Measurements from ENCODE around the gene APOL4.
"Not testable (repeated sequence)": the region's sequence is repeated elsewhere in the genome, so short reads cannot be mapped to it uniquely, and the experiment has no call there.

APOL4 gene

GRCh38 chr22:36180038-36180880, 21.4 kb downstream of the APOL4 start:
- Histone ChIP-seq H3K9me3 (ENCODE audit: control insufficient read depth in 1 of 2, low read length in 2 of 2) (no peaks in the 10 kb centered on the region), H3K4me1 (ENCODE audit: control insufficient read depth in 1 of 2, insufficient read depth in 2 of 2, low read length in 2 of 2) (no peaks in the 10 kb centered on the region), H3K27me3 (ENCODE audit: low read depth, low read length) (no peaks in the 10 kb centered on the region), H3K36me3 (ENCODE audit: control insufficient read depth in 1 of 2, insufficient read depth in 2 of 2, low read length in 2 of 2) (no peaks in the 10 kb centered on the region), H3K27ac (ENCODE audit: low read length) (no peak overlapping the region), H3K4me3 (ENCODE audit: low read depth in 1 of 2, low read length in 2 of 2) (no peak overlapping the region)

- Histone ChIP-seq H3K4me3 (ENCODE audit: low read depth in 1 of 2, low read length in 2 of 2) (no peak overlapping the region), H3K27ac (ENCODE audit: low read length) (no peak overlapping the region), H3K4me1 (ENCODE audit: control insufficient read depth in 1 of 2, insufficient read depth in 2 of 2, low read length in 2 of 2) (no peaks in the 10 kb centered on the region), H3K36me3 (ENCODE audit: control insufficient read depth in 1 of 2, insufficient read depth in 2 of 2, low read length in 2 of 2) (no peaks in the 10 kb centered on the region), H3K27me3 (ENCODE audit: low read depth, low read length) (no peaks in the 10 kb centered on the region), H3K9me3 (ENCODE audit: control insufficient read depth in 1 of 2, low read length in 2 of 2) (no peaks in the 10 kb centered on the region)
Observed at GRCh38 chr22:36177160-36177559, 24.4 kb downstream of the APOL4 start.

- Histone ChIP-seq H3K27ac (ENCODE audit: low read length) (no peak overlapping the region), H3K4me1 (ENCODE audit: control insufficient read depth in 1 of 2, insufficient read depth in 2 of 2, low read length in 2 of 2) (no peaks in the 10 kb centered on the region), H3K4me3 (ENCODE audit: low read depth in 1 of 2, low read length in 2 of 2) (no peak overlapping the region), H3K36me3 (ENCODE audit: control insufficient read depth in 1 of 2, insufficient read depth in 2 of 2, low read length in 2 of 2) (no peaks in the 10 kb centered on the region), H3K9me3 (ENCODE audit: control insufficient read depth in 1 of 2, low read length in 2 of 2) (no peaks in the 10 kb centered on the region), H3K27me3 (ENCODE audit: low read depth, low read length) (no peaks in the 10 kb centered on the region)
Observed at GRCh38 chr22:36175892-36176291, 25.7 kb downstream of the APOL4 start.

GRCh38 chr22:36171941-36172340, 29.7 kb downstream of the APOL4 start:
- Histone ChIP-seq H3K36me3 (ENCODE audit: control insufficient read depth in 1 of 2, insufficient read depth in 2 of 2, low read length in 2 of 2) (no peaks in the 10 kb centered on the region), H3K9me3 (ENCODE audit: control insufficient read depth in 1 of 2, low read length in 2 of 2) (no peaks in the 10 kb centered on the region), H3K27ac (ENCODE audit: low read length) (no peak overlapping the region), H3K4me3 (ENCODE audit: low read depth in 1 of 2, low read length in 2 of 2) (no peak overlapping the region), H3K27me3 (ENCODE audit: low read depth, low read length) (no peaks in the 10 kb centered on the region), H3K4me1 (ENCODE audit: control insufficient read depth in 1 of 2, insufficient read depth in 2 of 2, low read length in 2 of 2) (no peaks in the 10 kb centered on the region)

GRCh38 chr22:36166518-36167220, 34.9 kb downstream of the APOL4 start:
- H3K27ac ChIP-seq (ENCODE audit: low read length) = no peak overlapping the region
- H3K36me3 ChIP-seq (ENCODE audit: control insufficient read depth in 1 of 2, insufficient read depth in 2 of 2, low read length in 2 of 2) = no peaks in the 10 kb centered on the region
- no peaks in the 10 kb centered on the region for H3K27me3 ChIP-seq (ENCODE audit: low read depth, low read length)
- H3K4me1 ChIP-seq (ENCODE audit: control insufficient read depth in 1 of 2, insufficient read depth in 2 of 2, low read length in 2 of 2) = no peaks in the 10 kb centered on the region
- no peak overlapping the region for H3K4me3 ChIP-seq (ENCODE audit: low read depth in 1 of 2, low read length in 2 of 2)
- H3K9me3 ChIP-seq (ENCODE audit: control insufficient read depth in 1 of 2, low read length in 2 of 2) = no peaks in the 10 kb centered on the region

- H3K9me3 ChIP-seq (ENCODE audit: control insufficient read depth in 1 of 2, low read length in 2 of 2) = no peaks in the 10 kb centered on the region
- no peaks in the 10 kb centered on the region for H3K36me3 ChIP-seq (ENCODE audit: control insufficient read depth in 1 of 2, insufficient read depth in 2 of 2, low read length in 2 of 2)
- no peak overlapping the region for H3K4me3 ChIP-seq (ENCODE audit: low read depth in 1 of 2, low read length in 2 of 2)
- H3K27ac ChIP-seq (ENCODE audit: low read length) = no peak overlapping the region
- H3K4me1 ChIP-seq (ENCODE audit: control insufficient read depth in 1 of 2, insufficient read depth in 2 of 2, low read length in 2 of 2) = peaks cover 0 to 3% of the 10 kb centered on the region in 2 donors
- H3K27me3 ChIP-seq (ENCODE audit: low read depth, low read length) = no peaks in the 10 kb centered on the region
Observed at GRCh38 chr22:36166086-36166485, 35.5 kb downstream of the APOL4 start.

GRCh38 chr22:36165141-36165540, 36.5 kb downstream of the APOL4 start:
- Histone ChIP-seq H3K9me3 (ENCODE audit: control insufficient read depth in 1 of 2, low read length in 2 of 2) (no peaks in the 10 kb centered on the region), H3K27me3 (ENCODE audit: low read depth, low read length) (no peaks in the 10 kb centered on the region), H3K27ac (ENCODE audit: low read length) (no peak overlapping the region), H3K4me3 (ENCODE audit: low read depth in 1 of 2, low read length in 2 of 2) (no peak overlapping the region), H3K36me3 (ENCODE audit: control insufficient read depth in 1 of 2, insufficient read depth in 2 of 2, low read length in 2 of 2) (no peaks in the 10 kb centered on the region), H3K4me1 (ENCODE audit: control insufficient read depth in 1 of 2, insufficient read depth in 2 of 2, low read length in 2 of 2) (peaks cover 0 to 6% of the 10 kb centered on the region in 2 donors)

GRCh38 chr22:36164621-36165020, 37.0 kb downstream of the APOL4 start:
- Histone ChIP-seq H3K4me3 (ENCODE audit: low read depth in 1 of 2, low read length in 2 of 2) (no peak overlapping the region), H3K27ac (ENCODE audit: low read length) (no peak overlapping the region), H3K9me3 (ENCODE audit: control insufficient read depth in 1 of 2, low read length in 2 of 2) (no peaks in the 10 kb centered on the region), H3K4me1 (ENCODE audit: control insufficient read depth in 1 of 2, insufficient read depth in 2 of 2, low read length in 2 of 2) (peaks cover under 1 to 7% of the 10 kb centered on the region in 2 donors), H3K27me3 (ENCODE audit: low read depth, low read length) (no peaks in the 10 kb centered on the region), H3K36me3 (ENCODE audit: control insufficient read depth in 1 of 2, insufficient read depth in 2 of 2, low read length in 2 of 2) (no peaks in the 10 kb centered on the region)

- Histone ChIP-seq H3K9me3 (ENCODE audit: control insufficient read depth in 1 of 2, low read length in 2 of 2) (no peaks in the 10 kb centered on the region), H3K4me1 (ENCODE audit: control insufficient read depth in 1 of 2, insufficient read depth in 2 of 2, low read length in 2 of 2) (peaks cover 10 to 16% of the 10 kb centered on the region in 2 donors), H3K27me3 (ENCODE audit: low read depth, low read length) (no peaks in the 10 kb centered on the region), H3K4me3 (ENCODE audit: low read depth in 1 of 2, low read length in 2 of 2) (no peak overlapping the region), H3K36me3 (ENCODE audit: control insufficient read depth in 1 of 2, insufficient read depth in 2 of 2, low read length in 2 of 2) (no peaks in the 10 kb centered on the region), H3K27ac (ENCODE audit: low read length) (no peak overlapping the region)
Observed at GRCh38 chr22:36163497-36163896, 38.1 kb downstream of the APOL4 start.

- H3K4me3 ChIP-seq (ENCODE audit: low read depth in 1 of 2, low read length in 2 of 2) = no peak overlapping the region
- H3K27ac ChIP-seq (ENCODE audit: low read length) = peak overlapping the region; percentile 18
- H3K36me3 ChIP-seq (ENCODE audit: control insufficient read depth in 1 of 2, insufficient read depth in 2 of 2, low read length in 2 of 2) = no peaks in the 10 kb centered on the region
- no peaks in the 10 kb centered on the region for H3K9me3 ChIP-seq (ENCODE audit: control insufficient read depth in 1 of 2, low read length in 2 of 2)
- peaks cover 10 to 16% of the 10 kb centered on the region in 2 donors for H3K4me1 ChIP-seq (ENCODE audit: control insufficient read depth in 1 of 2, insufficient read depth in 2 of 2, low read length in 2 of 2)
- H3K27me3 ChIP-seq (ENCODE audit: low read depth, low read length) = no peaks in the 10 kb centered on the region
Observed at GRCh38 chr22:36162127-36163034, 39.2 kb downstream of the APOL4 start.

- not testable (repeated sequence) for H3K27ac ChIP-seq (ENCODE audit: low read length); H3K9me3 ChIP-seq (ENCODE audit: control insufficient read depth in 1 of 2, low read length in 2 of 2); H3K4me3 ChIP-seq (ENCODE audit: low read depth in 1 of 2, low read length in 2 of 2); H3K36me3 ChIP-seq (ENCODE audit: control insufficient read depth in 1 of 2, insufficient read depth in 2 of 2, low read length in 2 of 2); H3K27me3 ChIP-seq (ENCODE audit: low read depth, low read length)
- peaks cover 10 to 16% of the 10 kb centered on the region in 2 donors for H3K4me1 ChIP-seq (ENCODE audit: control insufficient read depth in 1 of 2, insufficient read depth in 2 of 2, low read length in 2 of 2)
Observed at GRCh38 chr22:36161793-36162126, 39.8 kb downstream of the APOL4 start.

Data from muscle layer of duodenum (tissue), 2 donors.